CD4-positive, alpha-beta T cell treated with Interleukin-17A for 4 hours (primary cell): ENCODE results near the gene RALA.

Source experiments
- DNase-seq: peaks from one replicate; pipeline ENCODE4 v3.0.0-alpha.2; 2020; ENCODE audit warnings: mixed read lengths

Gene RALA

GRCh38 chr7:39614299-39614698 is 9.1 kb upstream of the RALA start:
- DNase-seq = no peak

DNA sequence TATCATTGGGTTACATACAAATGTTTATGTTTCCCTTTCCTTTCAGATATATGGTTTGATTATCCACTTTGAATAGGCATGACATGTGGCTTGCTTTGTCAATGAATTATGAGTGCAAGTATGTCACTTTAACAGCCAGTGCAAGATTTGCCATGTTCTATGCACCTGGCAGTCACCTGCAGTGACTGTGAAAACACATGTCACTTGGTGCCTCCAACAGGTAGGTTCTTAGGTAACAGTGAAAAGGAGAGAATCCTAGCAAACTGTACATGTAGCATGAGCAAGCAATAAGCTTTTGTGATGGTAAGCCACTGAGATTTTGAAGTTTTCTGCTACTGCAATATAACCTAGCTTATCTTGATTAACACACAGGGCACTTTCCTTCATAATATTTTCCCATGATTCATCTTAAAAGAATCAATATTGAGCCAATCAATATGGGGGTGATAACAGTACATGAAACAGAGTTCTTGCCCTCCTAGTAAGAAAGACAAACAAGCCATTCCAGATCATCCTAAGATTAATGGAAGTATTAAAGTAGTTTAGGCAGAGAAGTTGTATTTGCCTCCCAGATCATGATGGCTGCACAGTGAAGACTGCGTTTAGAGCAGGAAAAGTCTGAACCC is 7.9 kb upstream of the RALA start:
- DNase-seq = no peak

DNA sequence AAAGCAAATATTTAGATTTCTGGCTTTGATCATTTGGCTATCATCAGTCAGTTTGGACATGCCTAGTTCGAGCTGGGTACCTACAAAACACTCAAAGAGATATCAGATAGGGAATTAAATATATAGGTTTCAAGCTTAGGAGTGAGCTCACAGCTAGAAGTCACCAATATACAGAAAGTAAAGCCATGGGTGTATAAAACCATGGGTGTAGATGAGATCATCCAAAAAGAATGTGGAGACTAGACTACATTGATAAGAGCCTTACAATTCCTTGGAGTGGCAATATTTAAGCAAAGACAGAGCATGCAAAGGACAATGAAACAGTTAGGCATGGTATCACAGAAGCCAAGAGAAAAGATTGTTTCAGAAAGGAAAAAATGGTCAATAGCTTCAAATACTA is 7.2 kb upstream of the RALA start:
- DNase-seq = no peak

DNA sequence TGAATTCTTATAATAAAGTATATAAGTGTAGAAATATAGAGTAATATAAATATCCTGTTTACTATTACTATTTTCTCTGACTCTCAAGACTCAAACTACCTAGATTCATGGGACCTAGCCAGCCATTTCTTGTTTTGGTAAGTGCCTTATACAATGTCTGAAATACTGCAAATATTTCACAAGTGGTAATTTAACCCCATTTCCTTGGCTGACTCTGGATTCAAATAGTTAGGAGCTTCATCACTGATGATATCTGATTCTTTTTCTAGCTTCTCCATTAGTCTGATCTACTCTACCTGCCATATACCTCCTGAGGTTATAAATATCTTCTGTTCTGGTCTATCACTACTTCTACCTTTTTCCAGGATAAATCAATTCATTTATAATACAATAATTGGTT is 6.4 kb upstream of the RALA start:
- DNase-seq = no peak

- no peak for DNase-seq
These were observed 4.5 kb upstream of the RALA start for GRCh38 chr7:39618868-39619267.

DNA sequence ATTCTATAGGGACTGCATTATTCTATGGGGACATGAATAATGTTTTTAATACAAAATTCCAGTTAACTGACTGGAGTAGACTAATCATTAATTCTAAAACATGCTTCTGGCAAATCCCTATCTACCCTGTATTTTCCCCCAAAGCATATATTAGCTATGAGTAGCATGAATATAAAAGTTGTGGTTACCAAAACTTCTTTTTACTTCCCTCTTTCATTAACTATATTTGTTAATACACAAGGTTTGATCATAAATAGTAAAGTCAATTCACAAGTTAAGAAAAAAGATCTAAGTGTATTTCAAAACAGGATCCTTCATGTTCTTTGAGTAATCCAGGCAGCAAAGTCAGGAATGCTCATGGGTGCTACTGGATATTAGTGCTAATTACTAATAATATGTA is 2.9 kb upstream of the RALA start:
- no peak for DNase-seq

GRCh38 chr7:39621261-39621660 is 2.1 kb upstream of the RALA start:
- no peak for DNase-seq

GRCh38 chr7:39621784-39622411 is 1.5 kb upstream of the RALA start:
- no peak for DNase-seq

GRCh38 chr7:39622609-39623008 is 763 bp upstream of the RALA start:
- no peak for DNase-seq

- DNase-seq = peak; percentile 35
These were observed 515 bp downstream of the RALA start for GRCh38 chr7:39623732-39624441.

DNA sequence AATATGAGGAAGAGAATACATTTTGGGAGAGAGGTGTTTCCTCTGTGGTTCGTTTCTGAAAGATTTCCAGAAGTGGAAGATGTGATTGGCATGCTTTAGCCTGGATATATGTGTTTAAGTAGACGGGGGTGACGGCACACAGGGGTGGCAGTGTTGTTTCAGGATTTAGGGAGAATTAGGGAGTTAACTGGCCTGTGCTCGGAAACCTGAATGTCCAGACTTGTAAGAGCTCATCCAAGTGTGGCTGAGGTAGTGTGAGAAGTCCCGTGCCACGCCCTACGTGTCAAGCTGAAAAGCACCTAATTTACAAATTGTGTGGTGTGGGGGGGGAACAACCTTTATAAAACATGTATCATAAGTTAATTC is 1.1 kb downstream of the RALA start:
- DNase-seq = peak; percentile 30

GRCh38 chr7:39624935-39625694 is 1.7 kb downstream of the RALA start:
- no peak for DNase-seq

GRCh38 chr7:39631736-39632308 is 8.4 kb downstream of the RALA start:
- DNase-seq = no peak

GRCh38 chr7:39633563-39634477 is 10.4 kb downstream of the RALA start:
- DNase-seq = peak; percentile 52

- no peak for DNase-seq
These were observed 11.1 kb downstream of the RALA start for GRCh38 chr7:39634478-39634805.

GRCh38 chr7:39637400-39637799 is 14.0 kb downstream of the RALA start:
- DNase-seq = no peak

DNA sequence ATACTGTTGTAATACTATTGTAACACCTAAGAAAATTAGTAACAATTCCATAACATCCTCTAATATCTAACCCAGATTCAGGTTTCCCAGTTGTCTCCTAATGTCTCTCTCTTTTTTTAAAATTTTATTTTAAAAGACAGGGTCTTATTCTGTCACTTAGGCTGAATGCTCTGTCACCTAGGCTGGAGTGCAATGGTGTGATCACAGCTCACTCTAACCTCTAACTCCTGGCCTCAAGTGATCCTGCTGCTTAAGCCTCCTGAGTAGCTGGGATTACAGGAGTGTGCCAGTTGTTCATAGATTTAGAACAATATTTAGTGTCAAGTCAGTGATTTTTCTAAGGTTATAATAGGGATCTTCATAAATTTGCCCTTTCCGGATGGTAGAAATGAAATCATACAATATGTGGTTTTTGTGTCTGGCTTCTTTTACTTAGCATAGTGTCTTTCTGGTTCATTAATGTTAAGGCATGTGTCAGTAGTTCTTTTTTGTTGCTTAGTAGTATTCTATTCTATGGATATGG is 14.7 kb downstream of the RALA start:
- no peak for DNase-seq

DNA sequence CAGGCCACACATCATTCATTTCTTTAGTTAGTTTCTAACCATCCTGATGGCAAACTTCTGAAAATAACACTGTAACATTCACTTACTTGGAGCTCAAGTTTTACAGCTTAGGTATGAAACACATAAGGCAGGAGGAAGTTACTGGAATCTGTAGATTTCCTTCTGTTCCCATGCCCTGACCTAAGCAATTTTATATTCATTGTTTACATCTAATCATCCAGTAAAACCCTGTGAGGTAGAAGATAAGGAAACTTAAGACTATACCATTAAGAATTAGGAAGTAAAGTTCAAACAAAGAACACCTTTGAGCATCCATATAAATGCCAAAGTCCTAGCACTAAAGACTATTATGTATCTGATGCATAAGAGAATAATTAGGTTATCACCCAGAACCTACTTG is 19.5 kb downstream of the RALA start:
- no peak for DNase-seq

DNA sequence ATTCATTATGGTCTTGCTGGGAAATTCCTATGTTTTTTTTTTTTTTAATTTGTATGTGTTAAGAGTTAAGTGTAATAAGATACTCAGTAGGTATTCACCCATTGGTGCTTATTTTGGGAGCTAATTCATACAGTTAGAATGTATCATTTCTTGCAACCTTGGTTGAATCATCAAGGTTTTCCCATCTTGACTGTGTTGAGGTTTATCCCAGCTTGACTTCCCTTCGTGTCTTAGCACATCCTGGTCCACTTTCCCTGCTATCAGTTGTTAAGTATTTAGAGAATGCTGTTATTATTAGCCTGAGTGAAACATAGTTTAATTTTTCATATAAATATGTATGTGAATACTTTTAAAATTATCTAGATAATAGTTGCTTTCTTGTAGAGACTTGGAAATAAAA is 20.8 kb downstream of the RALA start:
- no peak for DNase-seq

DNA sequence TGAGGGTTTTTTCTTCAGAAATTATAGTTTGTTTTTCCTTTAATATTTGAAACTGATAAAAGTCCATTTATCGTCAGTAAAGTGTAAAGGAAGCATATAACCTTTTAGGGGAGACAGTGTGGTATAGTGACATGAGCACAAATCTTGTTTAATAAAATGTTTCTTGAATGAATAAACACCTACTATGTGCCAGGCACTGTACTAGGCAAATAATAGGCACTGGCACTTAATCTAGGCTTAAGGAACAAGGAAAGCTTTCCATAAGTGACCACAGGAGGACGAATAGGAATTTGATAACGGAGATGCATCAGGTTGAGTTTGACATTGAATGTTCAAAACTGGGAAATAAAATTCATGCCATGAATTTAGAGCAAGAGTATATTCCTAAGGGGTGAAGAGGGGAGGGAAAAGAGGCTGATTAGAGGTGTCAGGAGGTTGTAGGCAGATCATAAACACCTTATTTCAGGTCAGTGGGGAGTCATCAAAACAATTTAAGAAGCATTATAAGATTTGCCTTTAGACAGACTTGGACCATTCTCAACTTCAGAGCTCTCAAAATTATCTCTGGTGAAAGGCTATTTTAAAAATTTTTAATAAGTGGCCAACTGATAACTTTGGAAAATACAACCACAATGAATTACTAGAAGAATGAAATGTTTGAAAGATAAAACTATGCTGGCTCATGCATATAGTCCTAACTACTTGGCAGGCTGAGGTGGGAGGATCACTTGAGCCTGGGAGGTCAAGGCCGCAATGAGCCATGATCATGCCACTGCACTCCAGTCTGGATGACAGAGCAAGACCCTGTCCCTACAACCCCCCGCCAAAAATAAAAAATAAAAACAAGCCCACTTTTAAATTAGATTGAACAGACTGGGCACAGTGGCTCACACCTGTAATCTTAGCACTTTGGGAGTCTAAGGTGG is 22.4 kb downstream of the RALA start:
- DNase-seq = no peak

GRCh38 chr7:39647816-39648215 is 24.4 kb downstream of the RALA start:
- DNase-seq = no peak
